ENCODE data around the gene AP1S1.
A peak's percentile ranks its signal among the peaks of the same experiment; 100 is the strongest.
"Not testable (repeated sequence)": the region's sequence is repeated elsewhere in the genome, so short reads cannot be mapped to it uniquely, and the experiment has no call there.

AP1S1 gene

GRCh38 chr7:101171442-101171837, 17.2 kb downstream of the AP1S1 start:
- peak in 1 of 2 experiments; percentile 12 for DNase-seq

- DNase-seq: no peak
These were observed 18.0 kb downstream of the AP1S1 start for GRCh38 chr7:101172005-101172853.

DNA sequence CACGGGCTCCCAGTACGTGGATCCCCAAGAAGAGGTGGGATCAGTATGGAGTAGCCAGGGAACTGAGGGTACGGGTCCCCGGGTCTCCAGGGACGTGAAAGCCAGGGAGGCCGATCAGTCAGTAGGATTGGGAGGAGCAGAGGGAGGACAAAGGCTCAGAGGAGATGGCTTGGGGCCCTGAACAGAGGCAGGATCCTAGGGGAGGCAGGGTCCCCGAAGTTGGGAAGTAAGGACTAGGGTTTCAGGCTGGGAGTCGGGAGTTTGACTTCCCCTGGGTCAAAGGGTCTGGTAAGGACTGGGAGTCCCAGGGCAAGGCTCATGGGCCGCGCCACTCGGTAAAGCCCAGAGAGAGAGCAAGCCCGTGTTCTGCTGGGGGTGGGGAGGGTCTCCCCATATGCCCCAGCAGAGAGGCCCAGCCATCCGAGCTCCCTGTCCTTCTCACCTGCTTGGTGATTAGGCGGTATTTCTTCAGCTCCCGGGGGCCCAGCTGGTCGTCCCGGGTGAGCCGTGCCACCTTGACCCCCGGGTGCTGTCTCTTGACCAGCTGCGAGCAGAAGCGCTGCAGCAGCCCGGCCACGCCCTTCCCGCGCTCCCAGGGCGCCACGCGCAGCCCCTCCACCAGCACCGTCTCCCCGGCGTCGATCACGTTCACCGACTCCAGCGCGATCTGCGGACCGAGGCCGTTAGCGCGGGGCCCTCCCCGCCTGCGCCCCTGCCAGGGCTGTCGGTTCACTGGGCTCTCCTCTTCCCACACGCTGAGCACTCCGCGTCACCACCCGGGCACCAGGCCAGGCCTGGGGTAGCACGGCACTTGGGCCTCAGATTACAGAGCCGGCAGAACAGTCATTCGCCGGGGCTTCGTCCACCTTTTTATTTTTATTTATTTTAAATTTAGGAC, 18.8 kb downstream of the AP1S1 start:
- DNase-seq: peak in 1 of 2 experiments; percentile 26

GRCh38 chr7:101173752-101174244, 19.5 kb downstream of the AP1S1 start:
- DNase-seq: no peak

DNA sequence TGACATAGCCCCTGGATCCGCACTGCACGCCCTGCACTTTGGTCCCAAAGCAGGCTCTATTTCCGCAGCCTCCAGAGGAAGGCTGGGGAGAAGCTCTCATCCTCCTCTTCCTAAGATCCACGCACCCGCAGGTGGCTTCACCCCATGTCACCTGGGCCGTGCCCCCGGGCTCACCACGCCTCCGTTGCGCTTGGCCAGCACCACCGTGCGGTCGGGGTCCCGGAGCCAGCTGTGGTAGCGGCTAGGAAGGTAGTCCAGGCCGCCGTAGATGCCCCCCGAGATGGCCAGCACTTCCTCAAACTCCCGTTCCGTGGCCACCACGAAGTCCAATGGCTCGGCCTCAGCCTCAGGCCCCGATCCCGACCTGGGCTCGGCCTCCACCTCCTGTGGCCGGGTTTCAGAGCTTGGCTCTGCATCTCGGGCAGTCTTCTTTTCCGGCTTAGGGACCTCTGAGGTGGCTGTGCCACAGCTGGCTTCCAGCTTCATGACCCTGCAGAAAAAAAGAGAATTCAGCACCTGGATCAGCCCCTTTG, 20.1 kb downstream of the AP1S1 start:
- DNase-seq: no peak

DNA sequence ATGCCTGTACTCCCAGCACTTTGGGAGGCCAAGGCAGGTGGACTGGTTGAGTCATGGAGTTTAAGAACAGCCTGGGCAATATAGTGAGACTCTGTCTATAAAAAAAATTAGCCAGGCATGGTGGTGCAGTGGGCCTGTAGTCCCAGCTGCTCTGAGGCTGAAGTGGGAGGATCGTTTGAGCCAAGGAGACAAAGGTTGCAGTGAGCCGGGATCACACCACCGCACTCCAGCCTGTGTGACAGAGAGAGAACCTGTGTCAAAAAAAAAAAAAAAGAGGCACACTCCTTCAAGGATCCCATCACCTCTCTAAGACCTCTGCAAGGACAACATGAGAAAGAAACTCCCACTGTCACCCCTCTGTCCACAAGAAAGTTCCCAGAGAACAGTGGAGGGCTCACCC, 21.4 kb downstream of the AP1S1 start:
- no peak for DNase-seq

- no peak for DNase-seq
These were observed 23.4 kb downstream of the AP1S1 start for GRCh38 chr7:101177644-101178043.

- peak in 1 of 2 experiments; percentile 17 for DNase-seq
These were observed 24.8 kb downstream of the AP1S1 start for GRCh38 chr7:101179117-101179516.

DNA sequence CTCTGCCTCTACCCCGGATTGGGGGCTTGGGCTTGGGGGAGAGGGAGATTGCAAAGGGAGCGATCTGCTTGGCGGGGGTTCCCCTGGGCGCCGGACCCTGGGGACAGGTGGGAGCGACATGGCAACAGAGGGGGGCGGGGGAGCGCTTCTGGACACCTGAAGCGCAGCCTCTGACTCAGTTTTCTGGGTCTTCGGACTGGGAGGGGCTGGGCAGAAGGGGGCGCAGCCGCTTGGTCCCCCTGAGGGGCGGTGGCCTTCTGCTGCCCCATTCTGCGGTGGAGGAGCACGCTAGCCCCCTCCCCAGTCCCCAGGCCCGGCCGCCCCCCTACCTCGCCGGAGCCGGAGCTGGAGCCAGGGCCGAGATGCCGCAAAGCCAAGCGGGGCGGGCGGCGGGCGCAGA, 25.4 kb downstream of the AP1S1 start:
- no peak for DNase-seq

- no peak for DNase-seq
These were observed 26.0 kb downstream of the AP1S1 start, which contains the start of gene NAT16 for GRCh38 chr7:101180130-101180755. Gene NAT16 (minus strand): TSS chr7:101180293. CDS start chr7:101174807, 5,486 bp downstream.

DNA sequence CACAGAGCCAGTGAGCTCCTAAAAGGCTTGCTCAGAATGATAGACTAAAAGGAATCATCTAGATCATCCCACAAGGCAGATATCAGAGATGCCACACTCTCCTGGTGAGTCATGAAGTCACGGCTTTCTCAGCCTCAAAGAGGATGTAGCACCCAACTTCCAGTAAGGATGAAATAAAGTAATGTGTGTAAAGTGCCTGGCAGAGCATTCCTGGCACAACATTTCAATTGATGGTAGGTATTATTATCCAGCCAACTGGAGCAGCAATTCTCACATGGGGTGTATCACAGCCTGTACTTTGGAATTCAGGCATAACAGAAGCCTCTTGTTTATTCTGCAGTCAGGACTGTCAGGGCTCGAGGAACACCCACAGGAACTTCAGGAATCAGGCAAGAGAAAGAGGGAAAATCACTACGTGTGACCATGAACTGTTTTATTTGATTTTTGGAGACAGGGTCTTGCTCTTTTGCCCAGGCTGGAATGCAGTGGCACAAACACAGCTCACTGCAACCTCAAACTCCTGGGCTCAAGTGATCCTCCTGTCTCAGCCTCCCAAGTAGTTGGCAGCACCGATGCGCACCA, 31.1 kb downstream of the AP1S1 start:
- DNase-seq: no peak

DNA sequence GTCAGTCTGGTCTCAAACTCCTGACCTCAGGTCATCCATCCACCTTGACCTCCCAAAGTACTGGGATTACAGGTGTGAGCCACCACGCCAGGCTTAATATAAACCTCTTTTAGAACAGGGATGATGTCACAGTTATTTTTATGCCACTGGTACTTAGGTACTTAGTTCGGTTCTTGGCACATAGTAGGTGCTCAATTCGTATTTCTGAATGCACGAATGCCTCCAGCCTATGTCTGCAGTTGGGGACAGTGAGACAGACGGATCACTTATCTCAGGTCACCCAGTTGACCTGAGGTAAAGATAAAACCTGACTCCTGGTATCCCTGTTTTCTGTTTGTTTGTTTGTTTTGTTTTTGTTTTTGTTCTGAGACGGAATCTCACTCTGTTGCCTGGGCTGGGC, 31.9 kb downstream of the AP1S1 start:
- no peak for DNase-seq

DNA sequence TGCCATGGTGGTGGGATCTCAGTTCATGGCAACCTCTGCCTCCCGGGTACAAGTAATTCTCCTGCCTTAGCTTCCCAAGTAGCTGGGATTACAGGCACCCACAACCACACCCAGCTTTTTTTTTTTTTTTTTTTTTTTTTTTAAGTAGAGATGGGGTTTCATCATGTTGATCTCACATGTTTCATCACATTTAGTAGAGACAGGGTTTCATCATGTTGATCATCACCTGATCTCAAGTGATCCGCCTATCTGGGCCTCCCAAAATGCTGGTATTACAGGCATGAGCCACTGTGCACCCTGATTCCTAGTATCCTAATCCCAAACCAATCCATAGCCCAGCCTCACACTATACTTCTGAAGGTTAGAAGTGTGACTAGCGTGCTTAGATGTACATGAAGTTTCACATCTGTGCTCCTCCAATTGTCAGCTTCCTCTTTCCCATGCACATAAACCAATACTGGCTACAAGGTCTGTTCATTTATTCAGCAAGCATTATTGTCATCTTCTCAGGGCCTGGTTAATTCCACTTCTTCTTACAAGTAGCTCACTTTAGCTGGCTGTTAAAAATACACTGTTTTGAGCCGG, 32.7 kb downstream of the AP1S1 start:
- no peak for DNase-seq

DNA sequence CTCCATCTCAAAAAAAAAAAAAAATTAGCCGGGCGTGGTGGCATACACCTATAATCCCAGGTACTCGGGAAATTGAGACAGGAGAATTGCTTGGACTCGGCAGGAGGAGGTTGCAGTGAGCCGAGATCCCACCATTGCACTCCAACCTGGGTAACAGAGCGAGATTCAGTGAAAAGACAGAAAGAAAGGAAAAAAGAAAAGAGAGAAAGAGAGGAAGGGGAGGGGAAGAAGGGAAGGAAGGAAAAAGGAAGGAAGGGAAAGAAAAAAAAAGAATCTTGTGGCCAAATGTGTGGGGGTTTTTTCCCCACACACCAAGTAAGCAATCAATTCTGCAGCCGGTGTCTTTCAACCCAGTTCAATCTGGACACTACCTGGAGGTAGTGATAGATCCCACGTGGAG, 34.8 kb downstream of the AP1S1 start:
- DNase-seq: no peak

- no peak for DNase-seq
These were observed 41.6 kb downstream of the AP1S1 start for GRCh38 chr7:101195884-101196283.

DNA sequence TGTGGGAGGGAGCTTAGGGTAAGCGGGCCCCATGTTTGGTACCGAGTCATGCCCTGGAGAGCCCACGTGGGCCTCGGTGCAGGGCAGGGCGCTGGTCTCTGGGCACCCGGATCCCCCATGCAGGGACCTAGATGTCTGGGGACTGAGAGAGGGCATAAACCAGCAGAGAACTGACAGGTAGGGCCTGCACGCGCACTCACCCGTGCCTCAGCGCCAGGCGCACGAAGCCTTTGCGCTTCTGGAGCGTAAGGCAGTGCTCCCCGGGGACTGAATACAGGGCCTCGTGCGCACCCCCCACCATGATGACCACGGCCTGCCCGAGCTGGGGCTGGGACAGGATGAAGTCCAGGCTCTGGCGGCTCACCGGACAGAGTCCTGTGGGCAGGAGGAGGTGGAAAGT, 43.7 kb downstream of the AP1S1 start:
- no peak for DNase-seq

DNA sequence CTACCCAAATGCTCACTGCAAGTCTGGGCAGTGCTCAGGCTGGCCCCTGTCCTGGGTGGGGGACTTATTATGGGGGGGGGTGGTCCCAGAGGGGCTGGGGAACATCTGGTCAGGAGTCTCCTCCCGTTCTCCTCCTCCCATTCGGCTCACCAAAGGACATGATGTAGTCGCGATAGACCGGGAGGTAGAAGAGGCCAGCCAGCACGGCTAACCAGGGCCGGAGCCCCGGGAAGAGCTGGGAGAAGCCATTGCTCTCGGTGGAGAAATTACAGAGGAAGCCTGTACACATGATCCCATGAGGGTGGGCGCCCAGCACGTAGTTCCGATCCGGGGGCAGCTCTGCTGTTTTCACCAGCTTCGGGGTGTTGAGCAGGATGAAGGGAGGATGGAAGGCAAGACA, 44.2 kb downstream of the AP1S1 start:
- no peak for DNase-seq

GRCh38 chr7:101199522-101199921, 45.2 kb downstream of the AP1S1 start:
- DNase-seq: not testable (repeated sequence)

DNA sequence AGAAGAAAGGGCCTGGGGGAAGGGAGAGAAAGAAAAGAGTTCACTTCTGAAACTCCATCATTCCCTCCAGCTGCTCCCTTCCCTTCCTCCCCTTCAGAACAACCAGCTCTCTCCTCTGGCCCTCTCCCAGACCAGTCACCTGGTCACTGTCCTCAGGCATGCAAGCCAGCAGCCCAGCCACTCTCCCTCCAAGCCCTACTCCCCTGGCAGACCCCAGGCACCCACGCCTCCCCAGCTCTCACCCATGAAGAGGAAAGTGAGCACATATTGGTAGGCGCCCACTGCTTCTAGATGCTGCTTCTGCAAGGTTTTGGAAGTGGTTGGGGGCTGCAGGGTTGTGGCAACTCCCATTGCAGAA, 46.2 kb downstream of the AP1S1 start:
- no peak for DNase-seq

DNA sequence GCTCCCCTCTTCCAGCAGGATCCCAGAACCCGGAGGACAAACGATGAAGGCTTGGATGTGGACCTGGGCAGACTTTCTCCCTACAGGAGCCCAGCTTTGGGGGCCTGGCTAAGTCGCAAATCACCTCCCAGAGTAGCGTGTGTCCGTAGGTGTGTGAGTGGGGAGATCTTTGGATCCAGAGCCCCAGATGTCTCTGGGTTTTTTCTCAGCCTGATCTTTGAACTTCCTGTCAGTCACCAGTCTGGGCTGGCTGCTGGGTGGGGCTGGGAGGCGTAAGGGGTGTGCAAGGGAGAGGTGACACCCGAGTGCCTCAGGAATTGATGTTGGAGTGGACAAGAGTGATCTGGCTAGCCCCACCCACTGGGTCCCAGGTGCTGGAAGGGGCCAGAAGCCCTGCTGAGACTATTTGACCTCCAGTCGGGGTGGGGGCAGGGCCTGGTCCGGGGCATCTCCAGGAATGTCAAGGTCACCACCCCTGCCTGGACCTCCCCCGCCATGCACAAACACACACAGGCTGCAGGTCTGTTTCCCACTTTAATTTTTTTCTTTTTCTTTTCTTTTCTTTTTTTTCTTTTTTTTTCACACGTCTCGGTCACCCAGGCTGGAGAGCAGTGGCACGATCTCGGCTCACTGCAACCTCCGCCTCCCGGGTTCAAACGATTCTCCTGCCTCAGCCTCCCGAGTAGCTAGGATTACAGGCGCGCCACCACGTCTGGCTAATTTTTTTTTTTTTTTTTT, 46.8 kb downstream of the AP1S1 start, which contains the start of gene MOGAT3:
Gene MOGAT3 (minus strand): TSS at position 175 of the 738 bp plus-strand sequence. CDS start 182 bp downstream, outside the sequence.
- no peak for DNase-seq
